HepG2 (cell line): ENCODE measurements around the gene SNAI3.

Source experiments
- CENPBD1 ChIP-seq: sonication (generic); formaldehyde crosslinking; IDR thresholded peaks from 2 replicates; pipeline ENCODE4 v1.8.0; 2022; ENCODE audit warnings: missing genetic modification reagents, low read depth, mild to moderate bottlenecking, borderline replicate concordance
- FOXK2 ChIP-seq: fragments of 450-650 bp; IDR thresholded peaks from 2 replicates; pipeline ENCODE4 v1.6.1; 2016
- MXI1 ChIP-seq: IDR thresholded peaks from 3 replicates; pipeline ENCODE4 v1.6.1; 2012; ENCODE audit warnings: low read depth, low read length, inconsistent platforms, borderline replicate concordance
- SKIL ChIP-seq: sonication (generic); formaldehyde crosslinking; IDR thresholded peaks from 2 replicates; pipeline ENCODE4 v1.8.0; 2022; ENCODE audit warnings: missing genetic modification reagents, mild to moderate bottlenecking, moderate library complexity, borderline replicate concordance
- ZBTB49 ChIP-seq: sonication (generic); formaldehyde crosslinking; IDR thresholded peaks from 2 replicates; pipeline ENCODE4 v1.4.0; 2020; ENCODE audit warnings: missing genetic modification reagents, borderline replicate concordance
- ZMAT5 ChIP-seq: sonication (generic); formaldehyde crosslinking; IDR thresholded peaks from 2 replicates; pipeline ENCODE4 v1.5.0; 2020; ENCODE audit warnings: mild to moderate bottlenecking, low read depth, missing genetic modification reagents, borderline replicate concordance
- ZNF138 ChIP-seq: sonication (generic); formaldehyde crosslinking; IDR thresholded peaks from 2 replicates; pipeline ENCODE4 v1.5.0; 2020; ENCODE audit warnings: mild to moderate bottlenecking, low read depth, missing genetic modification reagents

- TF ChIP-seq MXI1 (no peak), CENPBD1 (CRISPR knock-in tag) (no peak), ZMAT5 (no peak), ZBTB49 (CRISPR knock-in tag) (no peak), SKIL (CRISPR knock-in tag) (no peak), ZNF138 (CRISPR knock-in tag) (no peak), FOXK2 (no peak)
Measured at GRCh38 chr16:88647178-88648070, 38.9 kb downstream of the SNAI3 start.
